Iris pigment epithelial cell (primary cell): ENCODE results near the gene CNTN5.
"Not testable (repeated sequence)": the region's sequence is repeated elsewhere in the genome, so short reads cannot be mapped to it uniquely, and the experiment has no call there.

Source experiments
- DNase-seq: peaks from one replicate; pipeline ENCODE4 v3.0.0-alpha.2; 2011; ENCODE audit warnings: low read depth

Gene CNTN5

DNA sequence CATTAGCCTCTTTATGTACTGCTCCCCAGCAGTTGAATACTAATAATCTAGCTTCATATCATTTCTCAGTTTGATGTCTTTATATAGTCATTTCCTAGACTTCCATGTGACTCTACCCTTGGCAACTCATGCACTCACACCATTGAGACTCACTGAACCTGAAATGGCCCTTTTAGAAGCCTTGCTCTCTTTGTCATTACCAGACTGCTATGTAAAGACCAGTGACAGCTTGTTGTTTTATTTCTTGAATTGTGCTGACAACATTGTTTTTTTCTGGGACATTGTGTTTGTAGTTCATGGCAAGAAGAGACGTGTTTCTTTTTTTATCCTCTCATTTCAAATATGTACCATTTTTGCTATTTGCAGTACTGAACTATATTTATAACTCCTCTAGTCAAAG, 256.5 kb downstream of the CNTN5 start:
- no peak for DNase-seq

DNA sequence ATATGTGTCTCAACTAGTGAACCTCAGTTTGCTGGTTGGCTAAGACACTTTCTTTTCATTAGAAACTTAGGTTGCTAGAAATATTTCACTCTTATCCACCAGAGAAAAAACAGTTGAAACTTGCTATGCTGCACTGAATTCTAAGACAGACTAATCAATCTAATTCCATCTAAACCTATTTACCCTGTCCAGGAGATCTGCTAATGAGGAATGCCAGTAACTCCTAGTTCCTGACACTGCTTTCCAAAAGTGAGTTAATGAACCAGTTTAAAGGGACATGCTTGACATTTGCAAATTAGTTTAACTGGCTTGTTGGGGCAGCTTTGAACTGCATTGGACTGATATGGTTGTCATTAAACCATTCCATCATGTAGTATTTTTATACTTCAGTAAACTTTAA, 258.5 kb downstream of the CNTN5 start:
- no peak for DNase-seq

DNA sequence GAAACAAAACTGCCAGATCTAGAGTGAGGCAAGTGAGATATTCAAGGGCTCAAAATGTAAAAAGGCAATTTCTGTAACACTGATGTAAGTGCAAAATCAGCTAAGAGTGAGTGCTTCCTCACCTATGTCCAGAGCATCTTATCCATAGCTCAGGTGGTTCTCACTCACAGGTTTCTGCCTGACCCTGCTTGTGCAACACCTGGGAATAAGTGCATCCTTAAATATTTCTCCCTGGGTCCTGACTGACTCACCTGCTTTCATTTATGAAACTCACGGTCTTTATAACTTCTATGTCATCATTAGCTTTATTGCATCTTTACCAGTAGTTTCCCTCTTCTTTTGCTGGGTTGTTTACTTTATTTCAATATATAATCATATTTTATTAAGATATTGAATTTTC, 260.6 kb downstream of the CNTN5 start:
- DNase-seq: no peak

DNA sequence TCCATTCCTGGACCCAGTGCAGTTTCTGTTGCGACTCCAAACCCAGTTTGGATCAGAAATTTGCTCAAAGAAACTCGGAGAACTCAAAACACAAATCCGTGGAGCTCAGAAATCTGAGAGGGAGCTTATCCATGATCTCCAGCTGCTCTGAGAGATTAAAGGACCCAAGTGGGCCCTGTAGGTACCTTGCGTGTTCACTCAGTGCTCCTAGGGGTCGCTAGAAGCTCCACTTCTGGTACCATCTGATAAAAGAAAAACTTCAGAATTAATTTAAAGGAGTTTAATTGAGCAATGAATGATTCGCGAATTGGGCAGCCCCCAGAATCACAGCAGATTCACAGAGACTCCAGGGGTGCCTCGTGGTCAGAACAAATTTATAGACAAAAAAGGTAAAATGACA, 277.2 kb downstream of the CNTN5 start:
- DNase-seq: not testable (repeated sequence)

DNA sequence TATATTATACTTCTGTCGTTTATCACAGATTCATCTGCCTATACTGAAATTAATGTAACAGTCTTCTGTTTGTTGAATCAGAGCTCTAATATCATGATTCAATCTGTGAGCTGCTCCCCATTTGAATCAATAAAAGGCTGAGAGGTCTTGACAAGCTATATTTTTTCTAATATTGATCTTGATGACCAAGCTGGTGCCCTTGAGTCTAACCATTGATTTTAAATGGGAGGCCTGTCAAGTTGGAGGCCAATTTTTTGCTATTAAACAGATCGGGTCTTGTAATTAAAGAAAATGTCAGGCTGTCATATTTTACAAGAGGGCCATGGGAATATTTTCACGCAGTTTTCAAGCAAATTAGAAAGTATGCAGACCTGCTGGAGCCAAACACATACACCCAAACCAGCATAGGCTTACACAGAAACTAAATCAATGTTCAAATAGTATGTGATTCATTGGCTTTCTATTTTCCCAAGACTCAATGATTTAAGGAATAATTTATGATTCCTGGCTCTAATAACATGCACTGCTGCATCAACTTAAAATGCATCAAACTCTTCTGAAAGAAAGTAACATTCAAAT, 286.9 kb downstream of the CNTN5 start:
- no peak for DNase-seq

DNA sequence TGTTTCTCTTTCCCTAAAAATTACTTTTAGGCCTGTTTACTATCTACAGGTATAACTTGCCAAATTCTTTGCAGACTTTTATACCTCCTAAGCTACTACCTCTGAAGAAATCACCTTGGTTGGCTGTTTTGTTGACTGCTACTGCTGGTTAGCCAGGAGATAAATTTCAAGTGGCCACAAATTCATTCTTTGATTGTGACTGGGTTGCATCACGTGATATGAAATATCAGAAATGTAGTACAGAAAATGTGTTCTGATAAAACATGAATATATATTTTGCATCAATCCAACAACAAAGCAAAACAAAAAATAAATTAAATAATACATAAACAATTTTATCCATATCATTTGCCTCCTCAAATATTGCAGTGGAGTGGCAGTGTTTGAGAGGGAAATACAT, 291.1 kb downstream of the CNTN5 start:
- no peak for DNase-seq

DNA sequence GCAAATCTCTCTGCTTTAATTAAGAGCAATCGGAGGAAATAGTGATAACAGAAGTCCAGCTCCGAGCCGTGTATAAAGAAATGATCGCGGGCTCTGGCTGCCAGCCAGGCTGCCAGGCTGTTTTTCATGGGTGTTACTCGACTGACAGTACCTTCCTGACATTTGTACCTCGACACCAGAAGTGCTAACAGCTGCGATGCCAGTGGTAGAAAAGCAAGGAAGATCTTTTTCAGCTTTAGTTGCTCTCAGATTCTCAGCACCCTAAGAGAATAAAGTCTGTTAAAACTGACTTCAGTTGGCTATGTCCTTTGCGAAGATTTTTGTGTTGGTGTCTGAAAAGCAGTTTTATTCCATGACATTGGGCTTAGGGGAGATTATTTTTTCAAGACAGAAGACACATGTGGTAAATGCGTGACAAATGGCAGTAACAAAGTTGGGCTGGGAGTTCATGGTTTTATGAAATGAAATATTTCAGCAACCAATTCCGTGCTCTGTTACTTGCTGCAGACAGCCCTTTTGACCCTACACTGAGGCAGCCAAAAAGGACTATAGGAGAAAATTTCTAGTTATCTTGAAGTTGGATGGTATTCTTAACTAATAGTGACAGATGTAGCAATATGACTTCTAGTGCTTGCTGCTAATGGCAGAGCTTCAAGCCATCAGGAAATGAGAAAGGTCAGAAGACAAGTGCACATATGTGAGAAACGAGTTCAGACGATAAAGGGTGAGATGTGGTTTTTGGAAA, 296.2 kb downstream of the CNTN5 start:
- no peak for DNase-seq

DNA sequence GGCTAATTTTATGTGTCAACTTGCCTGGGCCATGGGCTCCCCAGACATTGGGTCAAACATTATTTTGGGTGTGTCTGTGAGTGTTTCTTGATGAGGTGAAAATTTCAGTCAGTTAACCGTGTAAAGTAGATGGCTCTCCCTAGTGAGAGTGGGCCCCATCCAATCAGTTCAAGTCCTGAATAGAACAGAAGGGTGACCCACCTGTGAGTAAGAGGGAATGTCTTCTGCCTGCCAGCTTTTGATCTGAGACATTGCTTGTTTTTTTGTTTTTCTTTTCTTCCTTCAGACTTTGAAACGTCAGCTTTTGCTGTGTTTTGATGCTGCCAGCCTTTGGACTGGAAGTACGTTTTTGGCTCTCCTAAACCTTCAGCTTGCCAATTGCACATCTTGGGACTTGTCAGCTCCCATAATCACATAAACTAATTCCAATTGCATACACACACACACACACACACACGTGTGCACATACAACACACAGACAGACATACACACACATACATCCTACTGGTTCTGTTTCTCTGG, 300.1 kb downstream of the CNTN5 start:
- no peak for DNase-seq

DNA sequence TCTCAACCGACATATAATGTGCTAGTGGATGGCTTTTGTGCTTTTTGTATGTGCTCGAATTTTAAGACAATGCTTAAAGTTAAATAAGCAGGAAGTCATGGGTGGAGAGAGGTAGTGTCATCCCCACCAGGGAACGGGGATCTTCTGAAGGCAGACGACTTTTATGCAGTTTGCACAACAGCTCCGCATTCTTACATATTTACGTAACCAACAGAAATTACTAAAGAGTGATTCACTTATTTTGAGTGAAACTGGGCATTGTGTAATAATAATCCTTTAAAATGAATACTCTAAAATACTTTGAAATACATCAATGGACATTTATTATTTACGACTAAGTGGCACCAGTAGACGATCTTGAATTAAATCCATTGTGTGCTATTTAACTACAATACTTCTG, 305.1 kb downstream of the CNTN5 start:
- peak; percentile 97 for DNase-seq

DNA sequence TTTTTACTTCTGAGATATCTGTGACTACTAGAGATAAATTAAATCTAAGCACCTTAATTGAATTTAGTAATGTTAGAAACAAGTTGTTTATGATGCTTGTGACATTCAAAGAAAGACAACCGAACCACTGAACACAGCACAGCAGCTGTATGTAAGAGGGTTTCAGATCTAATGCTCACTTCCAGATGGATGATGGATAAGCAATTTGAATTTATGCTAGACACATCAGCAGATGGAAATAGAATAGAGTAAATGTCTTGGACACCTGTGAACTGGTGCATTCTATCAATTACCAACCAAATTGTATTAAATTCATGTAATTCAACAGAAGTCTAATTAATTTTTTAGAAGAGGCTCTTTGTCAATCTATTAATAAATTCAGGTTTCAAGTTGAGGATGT, 306.3 kb downstream of the CNTN5 start:
- no peak for DNase-seq

DNA sequence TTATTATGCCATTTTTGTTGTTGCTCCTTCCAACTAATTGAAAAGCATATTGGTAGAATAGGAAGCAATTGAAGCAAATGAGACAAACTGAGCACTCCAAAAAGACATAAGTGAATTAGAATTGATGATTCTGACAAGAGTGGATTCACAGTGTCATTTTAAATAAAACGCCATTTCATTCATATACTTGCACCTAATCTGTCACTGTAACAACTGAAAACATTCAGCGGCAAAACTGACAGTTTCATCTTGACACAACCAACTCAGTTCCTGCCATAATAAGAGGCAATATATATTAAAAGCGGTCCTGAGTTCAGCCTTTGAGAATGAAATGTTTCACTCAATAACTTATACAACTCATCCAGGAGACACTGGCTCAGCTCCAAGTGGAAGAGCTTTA, 306.8 kb downstream of the CNTN5 start:
- peak; percentile 40 for DNase-seq

DNA sequence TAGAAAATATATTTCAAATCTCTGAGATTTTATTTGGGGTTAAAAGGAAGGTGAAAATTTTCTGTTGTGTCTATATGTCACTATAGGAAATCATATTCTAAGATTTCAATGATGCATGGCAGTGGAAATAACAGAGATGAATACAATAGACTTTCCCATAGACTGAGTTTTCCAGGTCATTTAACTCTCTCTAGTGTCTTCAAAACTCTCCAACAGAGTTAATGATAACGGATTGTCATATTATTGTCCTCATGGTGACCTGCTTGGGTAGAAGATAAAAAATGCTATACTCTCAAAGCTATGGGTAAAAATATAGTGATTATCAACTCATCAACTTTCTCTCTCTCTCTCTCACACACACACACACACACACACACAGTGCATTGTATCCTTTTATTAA, 312.9 kb downstream of the CNTN5 start:
- DNase-seq: no peak

DNA sequence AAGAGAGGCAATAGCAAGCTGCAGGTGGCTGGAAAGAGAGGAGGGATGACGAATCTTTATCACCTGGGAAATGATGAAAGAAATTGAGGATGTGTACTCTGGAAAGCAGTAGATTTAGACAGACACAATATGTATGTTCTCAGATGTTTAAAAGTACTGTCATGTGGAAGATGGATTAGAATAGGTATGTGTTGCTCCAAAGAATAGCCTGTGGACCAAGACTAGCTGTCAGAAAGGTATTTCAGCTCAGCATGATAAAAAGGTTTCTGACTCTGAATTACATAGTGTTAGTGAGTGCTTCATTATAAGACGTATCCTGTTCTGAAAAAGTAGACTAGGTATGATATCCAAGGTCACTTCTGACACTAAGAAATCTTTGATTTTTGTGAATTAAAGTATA, 322.4 kb downstream of the CNTN5 start:
- no peak for DNase-seq

DNA sequence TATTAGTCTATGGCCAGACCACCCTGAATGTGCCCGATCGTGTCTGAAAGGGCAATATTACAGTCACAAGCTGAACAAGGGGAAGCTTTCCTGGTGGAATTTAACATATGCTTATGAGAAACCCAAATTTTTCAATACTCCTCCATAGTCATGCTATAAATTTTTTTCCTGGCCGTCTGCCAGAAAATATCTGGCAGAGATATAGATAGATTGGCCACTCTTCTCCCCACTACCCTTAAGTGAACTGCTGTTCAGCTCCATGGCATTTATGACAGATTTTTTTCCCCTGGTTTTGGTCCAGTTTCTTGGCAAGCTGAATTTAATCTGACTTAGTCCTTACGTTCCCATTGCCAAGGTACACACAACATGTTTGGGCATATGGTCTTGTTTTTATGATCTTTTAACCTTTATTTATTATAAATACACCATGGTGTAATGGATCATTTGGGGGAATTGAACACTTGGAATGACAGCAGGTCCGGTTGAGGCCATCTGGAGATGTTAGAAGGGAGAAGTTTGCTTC, 328.5 kb downstream of the CNTN5 start:
- DNase-seq: no peak

DNA sequence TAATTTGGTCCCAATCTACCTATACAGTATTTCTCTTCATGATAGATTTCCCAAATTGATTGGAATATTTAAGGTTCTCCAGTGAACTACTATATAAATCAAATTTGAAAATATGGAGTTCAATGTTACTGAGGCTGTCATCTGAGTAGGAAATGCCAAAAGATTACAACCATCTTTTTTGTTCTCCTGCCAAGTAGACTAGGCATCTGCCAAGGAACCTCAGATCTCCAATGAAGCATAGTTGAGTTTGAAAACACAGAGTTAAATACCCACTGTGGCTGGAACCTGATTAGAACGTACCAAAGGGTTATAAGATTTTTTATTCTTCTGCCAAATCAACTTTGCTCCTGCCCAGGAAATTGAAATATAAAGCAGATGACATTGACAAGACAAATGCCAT, 330.9 kb downstream of the CNTN5 start:
- DNase-seq: peak; percentile 67

DNA sequence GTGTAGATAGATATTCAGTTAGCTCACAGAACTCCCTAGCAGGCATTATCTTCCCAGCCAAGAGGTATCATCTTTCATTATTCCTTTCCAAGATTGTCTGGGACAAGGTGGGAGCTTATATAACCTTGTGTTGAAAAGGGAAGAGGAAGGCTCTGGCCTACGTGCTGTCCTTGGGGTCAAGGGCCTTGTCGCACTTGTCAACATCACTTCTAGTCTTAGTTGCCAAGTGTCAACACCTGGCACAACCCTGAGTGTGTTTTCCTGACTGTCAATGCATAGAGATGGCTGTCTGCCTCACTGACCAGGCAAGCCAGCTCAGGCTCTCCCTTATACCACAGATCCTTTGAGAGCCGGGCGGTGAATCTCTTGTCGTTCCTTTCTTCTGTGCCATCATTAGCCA, 331.9 kb downstream of the CNTN5 start:
- no peak for DNase-seq

DNA sequence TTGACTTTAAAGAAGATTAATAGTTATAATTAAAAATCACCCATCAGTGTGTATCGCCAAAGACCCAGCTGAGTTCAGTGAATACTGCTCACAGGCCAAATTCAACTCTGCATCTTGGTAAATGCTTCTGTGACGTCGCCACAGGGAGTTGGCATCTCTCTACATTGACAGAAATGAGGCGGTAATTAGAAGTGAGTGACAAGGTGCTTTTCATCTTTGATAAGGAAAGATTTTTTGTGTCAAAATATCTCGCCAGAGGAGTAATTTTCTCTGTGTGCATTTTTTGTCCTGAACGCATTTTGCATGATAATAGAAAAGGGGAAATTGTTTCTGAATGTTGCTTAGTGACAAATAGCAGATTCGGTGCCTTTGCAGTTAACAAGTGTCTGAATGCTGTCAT, 345.8 kb downstream of the CNTN5 start:
- DNase-seq: no peak

DNA sequence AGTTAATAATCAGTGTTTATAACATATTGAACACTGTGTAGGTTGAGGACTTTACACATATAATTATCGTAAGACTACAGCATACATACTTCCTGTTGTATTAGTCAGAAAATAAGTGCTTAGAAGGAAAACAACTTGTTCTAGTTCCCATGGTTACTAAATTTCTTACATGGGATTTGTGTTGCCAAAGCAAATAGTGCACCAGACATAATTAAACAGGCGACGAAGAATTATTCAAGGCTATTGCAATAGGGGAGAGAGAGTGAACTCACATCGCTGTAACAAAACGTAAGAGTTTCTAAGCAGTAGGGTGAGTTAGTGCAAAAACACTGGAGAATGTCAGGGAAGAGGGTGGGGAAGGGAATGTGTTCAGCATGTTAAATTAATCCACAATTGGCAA, 347.8 kb downstream of the CNTN5 start:
- peak; percentile 61 for DNase-seq

DNA sequence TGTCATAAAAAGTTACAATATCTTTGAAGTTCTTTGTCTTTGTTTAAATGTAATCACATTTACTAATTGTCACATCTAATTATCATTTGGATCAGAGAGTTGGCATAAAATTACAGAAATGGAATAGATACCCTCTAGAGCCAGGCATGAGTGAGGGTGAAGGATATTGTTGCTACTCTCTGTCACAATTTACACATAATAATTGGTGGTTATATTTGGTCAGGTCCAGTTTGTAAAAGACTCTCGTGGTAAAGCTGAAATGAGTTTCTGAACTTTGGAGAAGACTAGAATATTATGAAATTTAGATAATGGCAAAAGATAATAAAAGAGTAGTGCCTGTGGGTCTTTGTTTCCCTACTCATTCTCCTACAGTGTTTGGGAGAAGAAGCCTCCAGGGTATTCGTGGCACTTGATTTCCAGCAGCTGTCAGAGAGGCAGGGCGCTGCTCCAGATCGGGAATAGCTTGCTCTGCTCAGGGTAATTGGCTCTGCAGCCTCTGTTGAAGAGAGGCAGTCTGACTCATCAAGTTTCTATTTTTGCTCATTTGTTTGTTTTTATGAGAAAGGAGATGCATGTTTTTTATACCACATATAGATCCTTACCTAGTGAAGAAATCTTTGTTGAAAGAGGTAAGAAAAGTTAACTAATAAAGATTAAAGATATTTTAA, 349.9 kb downstream of the CNTN5 start:
- DNase-seq: peak; percentile 83

DNA sequence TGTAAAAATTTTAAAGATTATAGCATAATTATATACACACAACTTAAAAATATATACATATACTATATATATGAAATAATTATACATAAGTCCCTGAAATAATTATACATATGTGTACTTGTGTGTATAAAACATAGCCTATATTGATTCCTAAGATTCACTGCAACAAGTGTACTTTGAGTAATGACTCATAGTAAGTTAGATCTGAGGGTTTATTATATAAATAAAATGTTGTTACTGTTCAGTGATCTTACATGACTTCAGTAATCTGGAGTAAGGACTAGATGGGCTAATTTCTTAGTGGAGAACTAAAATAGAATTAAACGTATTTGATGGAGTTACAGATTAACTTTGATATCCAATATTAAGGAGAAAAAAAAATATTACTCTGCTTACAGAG, 350.5 kb downstream of the CNTN5 start:
- peak; percentile 43 for DNase-seq

DNA sequence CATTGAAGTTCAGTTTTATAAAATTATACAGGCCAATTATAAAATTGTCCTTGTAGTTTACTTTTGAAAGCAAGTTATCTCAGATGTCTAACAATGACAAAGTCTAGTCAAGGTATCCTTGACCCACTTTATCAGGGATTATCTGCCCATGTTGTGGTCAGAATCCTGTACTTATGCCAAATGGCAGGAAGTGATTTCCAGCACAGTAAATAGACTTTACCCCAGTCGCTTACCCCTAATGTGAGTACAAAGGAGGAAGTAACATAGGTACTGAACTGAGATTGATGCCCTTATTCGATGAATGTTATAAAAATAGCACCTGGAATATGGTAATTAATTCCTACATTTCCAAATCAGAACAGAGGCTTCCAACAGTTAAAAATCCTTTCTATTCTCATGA, 355.7 kb downstream of the CNTN5 start:
- DNase-seq: peak; percentile 4

DNA sequence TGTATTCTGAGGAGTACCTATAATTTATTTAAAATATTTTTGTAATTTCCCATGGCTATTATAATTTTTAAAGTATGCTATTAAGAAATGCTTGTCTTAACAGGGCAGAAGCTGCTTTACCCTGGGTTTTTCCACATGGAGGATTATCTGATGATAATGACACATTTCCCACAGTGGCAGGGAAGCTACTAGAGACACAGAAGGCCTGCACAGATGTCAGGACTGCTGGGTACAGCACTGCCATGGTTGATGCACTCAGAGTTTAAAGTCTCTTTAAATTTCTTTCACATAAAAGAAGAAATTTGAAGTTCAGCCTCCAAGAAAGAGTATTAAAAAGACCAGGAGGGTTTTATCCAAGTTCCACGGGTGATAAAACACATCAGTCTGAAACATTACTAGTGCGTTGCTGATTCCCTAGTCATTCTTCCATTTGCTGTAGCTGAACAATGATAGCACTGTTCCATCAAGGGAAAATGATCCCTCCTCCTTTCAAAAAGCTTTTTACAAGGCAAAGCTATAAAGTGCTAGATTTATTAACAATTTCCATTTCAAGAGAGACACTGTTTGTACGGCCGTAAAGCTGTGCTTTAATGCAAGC, 363.0 kb downstream of the CNTN5 start:
- DNase-seq: no peak

DNA sequence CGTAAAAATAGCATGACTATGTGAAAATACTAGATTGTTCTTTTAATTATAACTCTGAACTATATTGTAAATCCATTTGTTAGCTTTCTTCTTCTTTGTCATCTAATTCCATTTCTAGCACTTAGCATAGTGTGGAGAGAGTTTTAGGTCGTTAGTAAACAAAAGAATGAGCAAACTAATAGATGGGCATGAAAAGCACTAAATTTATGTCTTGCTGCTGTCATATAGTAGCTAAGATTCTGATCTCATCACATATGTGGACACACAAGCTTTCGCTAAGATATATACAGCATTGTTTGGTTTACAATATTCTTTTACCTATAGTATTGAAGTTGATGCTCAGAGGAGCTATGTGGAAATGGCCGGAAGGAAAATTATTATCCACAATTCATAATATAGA, 370.5 kb downstream of the CNTN5 start:
- no peak for DNase-seq
